Endometrial microvascular endothelial cells (primary cell): ENCODE measurements around the gene SLC46A2. TPM values are rescaled to one million over a fixed set of nuclear protein-coding genes. Genes with fewer than 3 reads are reported as not detected.

ENCODE experiments used
- in situ Hi-C: cut with HindIII; loops from 2 replicates; pipeline ENCODE4 v1.10.0; 2017; ENCODE audit warnings: low sequenced_read_pairs, low pct_unique_long_range_greater_than_20kb; ENCODE audit errors: inconsistent ontology term
- total RNA-seq: library from RNA; depleted of rRNA; stranded (reverse); fragments of >200 nt; gene quantifications from one replicate; pipeline ENCODE4 v1.2.3, GENCODE V29; 2015; ENCODE audit errors: inconsistent ontology term

Gene SLC46A2
- total RNA-seq, 1 donor from 2014 or later = not detected

GRCh38 chr9:112844771-112845542 lies 45.7 kb downstream of the SLC46A2 start:
- in situ Hi-C loops = no loop called here

GRCh38 chr9:112842555-112842954 lies 48.1 kb downstream of the SLC46A2 start:
- in situ Hi-C loops = no loop called here

- in situ Hi-C loops = no loop called here
Measured at GRCh38 chr9:112841261-112841660, 49.4 kb downstream of the SLC46A2 start.

GRCh38 chr9:112839331-112839730 lies 51.3 kb downstream of the SLC46A2 start:
- in situ Hi-C loops = no loop called here

GRCh38 chr9:112838342-112838741 lies 52.3 kb downstream of the SLC46A2 start:
- in situ Hi-C loops = no loop called here

GRCh38 chr9:112836394-112836793 lies 54.3 kb downstream of the SLC46A2 start:
- in situ Hi-C loops = no loop called here

GRCh38 chr9:112833081-112833480 lies 57.6 kb downstream of the SLC46A2 start:
- in situ Hi-C loops = no loop called here

GRCh38 chr9:112831969-112832368 lies 58.7 kb downstream of the SLC46A2 start:
- in situ Hi-C loops = no loop called here

GRCh38 chr9:112831281-112831851 lies 59.3 kb downstream of the SLC46A2 start:
- in situ Hi-C loops = no loop called here

Other genes starting within 250 kb of the SLC46A2 start
- gene INIP, start 172.8 kb downstream of the SLC46A2 start, total RNA-seq = 27.4 TPM
- 2.8 TPM for gene SNX30, start 140.1 kb downstream of the SLC46A2 start, total RNA-seq
- gene ZNF883, start 121.3 kb upstream of the SLC46A2 start, total RNA-seq = not detected
- 0.84 TPM for gene ZFP37, start 165.8 kb upstream of the SLC46A2 start, total RNA-seq